Measurements from ENCODE around the gene CCT8L2.

- no peak for TF ChIP-seq CTCF (IDR thresholded peaks at IDR 0.05)
- TF ChIP-seq EP300 (IDR thresholded peaks at IDR 0.05), result no peak
- no peak for TF ChIP-seq POLR2AphosphoS5 (IDR thresholded peaks at IDR 0.05)
- TF ChIP-seq POLR2A (IDR thresholded peaks at IDR 0.05), result no peak
Measured at GRCh38 chr22:16586991-16587390, 5.6 kb downstream of the CCT8L2 start.
